ENCODE results near the gene SEL1L. TPM values are rescaled to one million over a fixed set of nuclear protein-coding genes. Genes with fewer than 3 reads are reported as not detected.

The SEL1L gene
- total RNA-seq, 4 donors from 2014 or later: 46.8 to 63.9 (median 51.0) TPM

DNA sequence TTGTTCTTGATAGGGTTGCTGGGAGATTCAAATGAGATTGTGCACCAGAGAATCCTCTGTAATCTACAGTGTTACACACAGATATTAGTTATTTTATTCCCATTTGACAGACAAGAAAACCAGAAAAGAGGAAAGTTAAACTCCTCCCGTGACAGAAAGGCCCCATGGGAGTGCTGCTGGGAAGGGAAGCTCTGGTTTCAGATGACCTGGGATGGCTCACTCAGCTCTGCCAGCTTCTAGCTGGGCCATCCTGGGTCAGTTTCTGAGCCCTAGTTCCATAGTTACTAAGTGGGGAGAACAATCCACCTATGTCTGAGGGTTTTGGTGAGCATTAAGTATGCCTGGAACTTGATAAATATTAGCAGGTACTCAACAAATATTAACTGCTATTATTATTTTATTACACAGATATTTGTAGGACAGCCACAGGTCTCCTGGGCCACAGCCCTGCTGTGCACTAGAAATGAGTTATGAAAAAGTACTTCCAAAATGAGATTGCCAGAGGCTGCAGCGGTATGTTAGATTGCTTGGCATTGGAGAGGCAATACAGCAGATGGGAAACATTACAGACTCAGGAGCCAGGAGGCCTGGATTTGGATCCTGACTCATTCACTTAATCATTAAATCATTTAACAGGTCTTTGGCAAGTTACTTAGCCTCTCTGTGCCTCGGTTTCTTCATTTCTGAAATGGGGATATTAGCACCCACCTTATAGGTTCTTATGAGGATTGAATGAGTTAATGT, 86.5 kb downstream of the SEL1L start:
- H3K4me1 ChIP-seq: peaks cover 45 to 46% of the 10 kb centered on the region in 2 donors
- intact Hi-C loops (cut with DNase I; ENCODE audit: low total_unique reads) (no loop called here), in situ Hi-C loops (cut with MboI; ENCODE audit: low sequenced_read_pairs in 4 of 4) (loop anchor here in 1 of 4 donors (5.0 kb wide), 1 partner anchor 45 kb away; the partner anchor contains the start of gene STON2)
- H3K4me3 ChIP-seq: no peak overlapping the region
- no peaks in the 10 kb centered on the region for H3K9me3 ChIP-seq
- no peaks in the 10 kb centered on the region for H3K27me3 ChIP-seq
- ATAC-seq (peak; percentile 48 to 60), DNase-seq (peak; percentile 29 to 66)
- no peak for TF ChIP-seq POLR2A (IDR thresholded peaks at IDR 0.05)
- TF ChIP-seq, protein P1, sequence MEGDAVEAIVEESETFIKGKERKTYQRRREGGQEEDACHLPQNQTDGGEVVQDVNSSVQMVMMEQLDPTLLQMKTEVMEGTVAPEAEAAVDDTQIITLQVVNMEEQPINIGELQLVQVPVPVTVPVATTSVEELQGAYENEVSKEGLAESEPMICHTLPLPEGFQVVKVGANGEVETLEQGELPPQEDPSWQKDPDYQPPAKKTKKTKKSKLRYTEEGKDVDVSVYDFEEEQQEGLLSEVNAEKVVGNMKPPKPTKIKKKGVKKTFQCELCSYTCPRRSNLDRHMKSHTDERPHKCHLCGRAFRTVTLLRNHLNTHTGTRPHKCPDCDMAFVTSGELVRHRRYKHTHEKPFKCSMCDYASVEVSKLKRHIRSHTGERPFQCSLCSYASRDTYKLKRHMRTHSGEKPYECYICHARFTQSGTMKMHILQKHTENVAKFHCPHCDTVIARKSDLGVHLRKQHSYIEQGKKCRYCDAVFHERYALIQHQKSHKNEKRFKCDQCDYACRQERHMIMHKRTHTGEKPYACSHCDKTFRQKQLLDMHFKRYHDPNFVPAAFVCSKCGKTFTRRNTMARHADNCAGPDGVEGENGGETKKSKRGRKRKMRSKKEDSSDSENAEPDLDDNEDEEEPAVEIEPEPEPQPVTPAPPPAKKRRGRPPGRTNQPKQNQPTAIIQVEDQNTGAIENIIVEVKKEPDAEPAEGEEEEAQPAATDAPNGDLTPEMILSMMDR (IDR thresholded peaks at IDR 0.05 in 4 of 5, conservative IDR thresholded peaks at IDR 0.05 in 1 of 5): no peak
- no peaks in the 10 kb centered on the region for H3K36me3 ChIP-seq
- peak overlapping the region; percentile 81 to 89 (median 84) for H3K27ac ChIP-seq

- Histone ChIP-seq H3K9me3 (no peaks in the 10 kb centered on the region), H3K4me1 (peaks cover 45% of the 10 kb centered on the region in 2 donors), H3K27me3 (no peaks in the 10 kb centered on the region), H3K27ac (peak overlapping the region; percentile 81 to 89 (median 84)), H3K36me3 (no peaks in the 10 kb centered on the region), H3K4me3 (no peak overlapping the region)
- TF ChIP-seq POLR2A (IDR thresholded peaks at IDR 0.05): no peak
- TF ChIP-seq, protein P1 (IDR thresholded peaks at IDR 0.05 in 4 of 5, conservative IDR thresholded peaks at IDR 0.05 in 1 of 5): no peak
- intact Hi-C loops (cut with DNase I; ENCODE audit: low total_unique reads) (no loop called here), in situ Hi-C loops (cut with MboI; ENCODE audit: low sequenced_read_pairs in 4 of 4) (loop anchor here in 1 of 4 donors (5.0 kb wide), 1 partner anchor 44 kb away; the partner anchor contains the start of gene STON2)
- DNase-seq: no peak
- no peak for ATAC-seq
Measured at GRCh38 chr14:81446279-81447007, 87.2 kb downstream of the SEL1L start.

GRCh38 chr14:81441626-81442134, 92.0 kb downstream of the SEL1L start:
- Histone ChIP-seq H3K4me3 (no peak overlapping the region), H3K36me3 (no peaks in the 10 kb centered on the region), H3K27ac (no peak overlapping the region), H3K27me3 (no peaks in the 10 kb centered on the region), H3K4me1 (peaks cover 8 to 11% of the 10 kb centered on the region in 2 donors), H3K9me3 (no peaks in the 10 kb centered on the region)
- in situ Hi-C loops (cut with MboI; ENCODE audit: low sequenced_read_pairs in 4 of 4): loop anchor here in 1 of 4 donors (5.0 kb wide), 1 partner anchor 34 kb away; no protein-coding TSS in a partner anchor
- intact Hi-C loops (cut with DNase I; ENCODE audit: low total_unique reads): no loop called here
- DNase-seq: no peak
- no peak for TF ChIP-seq POLR2A (IDR thresholded peaks at IDR 0.05)
- TF ChIP-seq, protein P1 (IDR thresholded peaks at IDR 0.05 in 4 of 5, conservative IDR thresholded peaks at IDR 0.05 in 1 of 5): no peak
- no peak for ATAC-seq

DNA sequence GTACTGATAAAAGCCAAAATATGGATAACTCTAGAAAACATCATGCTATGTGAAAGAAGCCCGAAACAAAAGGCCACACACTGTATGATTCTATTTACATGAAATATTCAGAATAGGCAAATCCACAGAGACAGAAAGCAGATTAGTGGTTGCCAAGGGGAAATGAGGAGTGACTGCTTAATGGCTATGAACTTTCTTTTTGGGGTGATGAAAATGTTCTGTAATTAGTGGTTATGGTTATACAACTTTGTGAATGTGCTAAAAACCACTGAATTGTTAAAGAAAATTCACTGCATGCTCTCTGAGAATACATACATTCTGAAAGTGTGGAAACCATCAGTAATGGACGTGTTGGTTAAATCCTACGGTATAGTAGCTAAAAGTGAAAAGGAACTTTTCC, 93.6 kb downstream of the SEL1L start:
- no peak overlapping the region for H3K4me3 ChIP-seq
- ATAC-seq: no peak
- peaks cover 7 to 8% of the 10 kb centered on the region in 2 donors for H3K4me1 ChIP-seq
- H3K27ac ChIP-seq: no peak overlapping the region
- DNase-seq: no peak
- no peaks in the 10 kb centered on the region for H3K36me3 ChIP-seq
- intact Hi-C loops (cut with DNase I; ENCODE audit: low total_unique reads) (no loop called here), in situ Hi-C loops (cut with MboI; ENCODE audit: low sequenced_read_pairs in 4 of 4) (loop anchor here in 1 of 4 donors (5.0 kb wide), 1 partner anchor 33 kb away; no protein-coding TSS in a partner anchor)
- H3K27me3 ChIP-seq: no peaks in the 10 kb centered on the region
- no peak for TF ChIP-seq POLR2A (IDR thresholded peaks at IDR 0.05)
- TF ChIP-seq, protein P1 (IDR thresholded peaks at IDR 0.05 in 4 of 5, conservative IDR thresholded peaks at IDR 0.05 in 1 of 5): no peak
- no peaks in the 10 kb centered on the region for H3K9me3 ChIP-seq

All from gastrocnemius medialis (tissue), 4 donors.